ENCODE data around the gene DOK6. TPM values are rescaled to one million over a fixed set of nuclear protein-coding genes. Genes with fewer than 3 reads are reported as not detected.

DOK6 gene
- total RNA-seq, 1 experiment from 2014 or later = not detected

DNA sequence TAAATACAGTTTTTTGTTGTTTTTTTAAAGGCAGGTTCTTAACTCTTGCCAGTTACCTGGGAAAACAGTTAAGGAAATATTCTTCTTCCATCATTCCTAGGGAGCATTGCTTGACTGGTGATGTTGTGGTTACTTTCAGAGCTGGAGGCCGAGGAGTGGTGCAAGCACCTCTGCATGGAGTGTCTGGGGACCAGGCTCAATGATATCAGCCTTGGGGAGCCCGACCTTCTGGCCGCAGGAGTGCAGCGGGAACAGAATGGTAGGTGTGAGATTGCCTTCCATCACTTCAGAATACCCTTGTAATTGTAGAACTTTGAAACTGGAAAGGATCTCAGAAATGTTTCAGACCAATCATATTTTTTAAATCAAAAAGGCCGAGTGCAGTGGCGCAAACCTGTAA is 276.9 kb downstream of the DOK6 start:
- no peaks in the 10 kb centered on the region for H4K20me1 ChIP-seq (ENCODE audit: insufficient read depth, low read depth, low read length)
- H3K27ac ChIP-seq (ENCODE audit: low read length) = no peak overlapping the region
- no peak for DNase-seq
- no peak overlapping the region for H2AFZ ChIP-seq (ENCODE audit: low read length)
- no peaks in the 10 kb centered on the region for H3K9me2 ChIP-seq (replicated peaks; ENCODE audit: insufficient read depth, low read length)
- no peaks in the 10 kb centered on the region for H3K79me2 ChIP-seq (ENCODE audit: low read length)
- H3K4me1 ChIP-seq (ENCODE audit: low read length) = no peaks in the 10 kb centered on the region
- no peak overlapping the region for H3K9ac ChIP-seq (ENCODE audit: low read length)
- H3K4me2 ChIP-seq (ENCODE audit: low read depth, low read length, poor library complexity, severe bottlenecking) = no peak overlapping the region
- no peaks in the 10 kb centered on the region for H3K9me3 ChIP-seq (ENCODE audit: low read length)
- H3K27me3 ChIP-seq (ENCODE audit: low read length) = no peaks in the 10 kb centered on the region
- no peak overlapping the region for H3K4me3 ChIP-seq (ENCODE audit: low read length)
- H3K36me3 ChIP-seq (ENCODE audit: insufficient read depth, low read length) = no peaks in the 10 kb centered on the region

DNA sequence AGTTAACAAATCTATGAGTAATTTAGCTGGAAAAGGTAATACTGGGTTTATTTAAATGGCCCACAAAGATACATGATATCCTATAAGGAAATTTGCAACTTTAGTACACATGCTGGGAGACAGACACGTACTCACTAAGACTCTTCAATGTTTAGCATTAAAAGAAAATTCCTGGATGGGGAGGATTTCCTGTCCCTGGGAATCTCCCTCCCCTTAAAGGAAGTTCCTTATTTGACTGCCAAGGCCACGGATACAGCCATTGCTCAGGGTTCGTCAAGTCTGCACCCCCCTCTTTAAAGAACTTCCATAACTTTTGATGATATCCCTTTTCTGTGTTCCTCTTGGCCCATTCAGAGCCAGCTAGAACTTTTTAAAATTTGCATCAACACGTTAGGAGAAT is 279.4 kb downstream of the DOK6 start:
- Histone ChIP-seq H3K4me2 (ENCODE audit: low read depth, low read length, poor library complexity, severe bottlenecking) (no peak overlapping the region), H3K27me3 (ENCODE audit: low read length) (no peaks in the 10 kb centered on the region; the same call in 1 of the 2 replicates), H3K9me3 (ENCODE audit: low read length) (no peaks in the 10 kb centered on the region), H3K4me1 (ENCODE audit: low read length) (no peaks in the 10 kb centered on the region), H4K20me1 (ENCODE audit: insufficient read depth, low read depth, low read length) (no peaks in the 10 kb centered on the region), H2AFZ (ENCODE audit: low read length) (no peak overlapping the region), H3K4me3 (ENCODE audit: low read length) (no peak overlapping the region), H3K79me2 (ENCODE audit: low read length) (no peaks in the 10 kb centered on the region), H3K27ac (ENCODE audit: low read length) (no peak overlapping the region), H3K36me3 (ENCODE audit: insufficient read depth, low read length) (no peaks in the 10 kb centered on the region), H3K9ac (ENCODE audit: low read length) (no peak overlapping the region), H3K9me2 (replicated peaks; ENCODE audit: insufficient read depth, low read length) (no peaks in the 10 kb centered on the region)
- no peak for DNase-seq

DNA sequence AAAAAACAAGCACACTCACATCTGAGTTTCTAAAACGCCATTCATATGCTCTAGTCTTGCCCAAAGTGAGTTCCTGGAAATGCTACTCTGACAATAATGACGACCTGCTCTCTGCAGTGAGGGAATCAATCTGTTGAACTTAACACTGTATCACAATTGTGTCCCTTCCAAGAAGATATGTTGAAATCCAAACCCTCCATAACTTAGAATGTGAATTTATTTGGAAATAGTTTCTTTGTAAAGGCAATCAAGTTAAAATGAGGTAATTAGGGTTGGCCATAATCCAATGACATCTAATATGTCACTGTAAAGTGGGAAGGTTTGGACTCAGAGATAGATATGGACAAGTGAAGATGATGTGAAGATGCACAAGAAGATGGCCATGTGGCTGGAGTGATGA is 282.5 kb downstream of the DOK6 start:
- no peak overlapping the region for H2AFZ ChIP-seq (ENCODE audit: low read length)
- H3K9me3 ChIP-seq (ENCODE audit: low read length) = no peaks in the 10 kb centered on the region
- H3K4me3 ChIP-seq (ENCODE audit: low read length) = no peak overlapping the region
- no peak overlapping the region for H3K9ac ChIP-seq (ENCODE audit: low read length)
- no peak for DNase-seq
- no peak overlapping the region for H3K27ac ChIP-seq (ENCODE audit: low read length)
- no peaks in the 10 kb centered on the region for H3K79me2 ChIP-seq (ENCODE audit: low read length)
- H3K4me1 ChIP-seq (ENCODE audit: low read length) = no peaks in the 10 kb centered on the region
- no peaks in the 10 kb centered on the region; the same call in 1 of the 2 replicates for H3K27me3 ChIP-seq (ENCODE audit: low read length)
- no peaks in the 10 kb centered on the region for H4K20me1 ChIP-seq (ENCODE audit: insufficient read depth, low read depth, low read length)
- no peaks in the 10 kb centered on the region; the same call in 1 of the 2 replicates for H3K9me2 ChIP-seq (replicated peaks; ENCODE audit: insufficient read depth, low read length)
- no peaks in the 10 kb centered on the region for H3K36me3 ChIP-seq (ENCODE audit: insufficient read depth, low read length)
- no peak overlapping the region for H3K4me2 ChIP-seq (ENCODE audit: low read depth, low read length, poor library complexity, severe bottlenecking)

DNA sequence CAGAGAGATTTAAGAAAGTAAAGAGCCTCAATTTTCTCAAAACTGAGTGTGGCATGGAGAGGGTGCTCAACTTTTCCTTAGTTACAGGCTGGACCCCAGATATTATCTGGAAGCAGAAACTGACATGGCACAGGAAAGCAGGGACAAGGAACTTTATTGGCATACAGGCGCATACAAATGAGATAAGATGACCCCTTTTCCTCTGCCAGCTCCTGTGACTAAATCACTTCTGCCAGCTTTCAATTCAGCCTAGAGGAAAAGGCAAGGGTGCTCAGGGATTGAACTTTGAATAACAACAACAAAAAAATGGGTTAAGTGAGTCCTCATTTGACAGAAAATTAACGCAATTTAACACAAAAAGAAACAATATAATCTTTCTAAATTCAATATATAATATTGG is 284.1 kb downstream of the DOK6 start:
- no peak overlapping the region for H3K27ac ChIP-seq (ENCODE audit: low read length)
- H2AFZ ChIP-seq (ENCODE audit: low read length) = no peak overlapping the region
- H3K4me3 ChIP-seq (ENCODE audit: low read length) = no peak overlapping the region
- H3K36me3 ChIP-seq (ENCODE audit: insufficient read depth, low read length) = no peaks in the 10 kb centered on the region
- H3K9ac ChIP-seq (ENCODE audit: low read length) = no peak overlapping the region
- DNase-seq = no peak
- H3K4me2 ChIP-seq (ENCODE audit: low read depth, low read length, poor library complexity, severe bottlenecking) = no peak overlapping the region
- H3K27me3 ChIP-seq (ENCODE audit: low read length) = no peaks in the 10 kb centered on the region; the same call in 1 of the 2 replicates
- H3K79me2 ChIP-seq (ENCODE audit: low read length) = no peaks in the 10 kb centered on the region
- H3K4me1 ChIP-seq (ENCODE audit: low read length) = no peaks in the 10 kb centered on the region
- H3K9me3 ChIP-seq (ENCODE audit: low read length) = no peaks in the 10 kb centered on the region
- no peaks in the 10 kb centered on the region for H4K20me1 ChIP-seq (ENCODE audit: insufficient read depth, low read depth, low read length)
- H3K9me2 ChIP-seq (replicated peaks; ENCODE audit: insufficient read depth, low read length) = no peaks in the 10 kb centered on the region; the same call in 1 of the 2 replicates

DNA sequence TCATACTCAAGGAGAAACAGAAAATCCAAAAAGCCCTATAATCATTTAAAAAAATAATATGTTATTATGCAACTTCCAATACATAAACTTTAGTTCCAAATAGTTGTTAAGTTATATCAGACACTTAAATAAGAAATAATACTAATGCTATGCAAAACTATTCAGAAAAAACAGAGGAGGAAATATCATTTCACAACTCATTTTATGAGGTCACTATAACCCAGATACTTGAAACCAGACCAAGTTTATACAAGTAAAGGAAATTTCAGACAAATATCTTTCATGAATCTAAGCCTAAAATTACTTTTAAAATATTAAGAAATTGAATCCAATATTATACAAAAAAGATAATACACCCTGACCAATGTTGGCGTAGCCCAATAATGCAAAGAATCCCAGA is 286.2 kb downstream of the DOK6 start:
- Histone ChIP-seq H3K9ac (ENCODE audit: low read length) (no peak overlapping the region), H3K4me3 (ENCODE audit: low read length) (no peak overlapping the region), H3K27ac (ENCODE audit: low read length) (no peak overlapping the region), H4K20me1 (ENCODE audit: insufficient read depth, low read depth, low read length) (no peaks in the 10 kb centered on the region), H3K27me3 (ENCODE audit: low read length) (no peaks in the 10 kb centered on the region; the same call in 1 of the 2 replicates), H3K9me3 (ENCODE audit: low read length) (no peaks in the 10 kb centered on the region), H3K4me1 (ENCODE audit: low read length) (no peaks in the 10 kb centered on the region), H2AFZ (ENCODE audit: low read length) (no peak overlapping the region), H3K36me3 (ENCODE audit: insufficient read depth, low read length) (no peaks in the 10 kb centered on the region), H3K9me2 (replicated peaks; ENCODE audit: insufficient read depth, low read length) (no peaks in the 10 kb centered on the region; the same call in 1 of the 2 replicates), H3K79me2 (ENCODE audit: low read length) (no peaks in the 10 kb centered on the region), H3K4me2 (ENCODE audit: low read depth, low read length, poor library complexity, severe bottlenecking) (no peak overlapping the region)
- DNase-seq = no peak

DNA sequence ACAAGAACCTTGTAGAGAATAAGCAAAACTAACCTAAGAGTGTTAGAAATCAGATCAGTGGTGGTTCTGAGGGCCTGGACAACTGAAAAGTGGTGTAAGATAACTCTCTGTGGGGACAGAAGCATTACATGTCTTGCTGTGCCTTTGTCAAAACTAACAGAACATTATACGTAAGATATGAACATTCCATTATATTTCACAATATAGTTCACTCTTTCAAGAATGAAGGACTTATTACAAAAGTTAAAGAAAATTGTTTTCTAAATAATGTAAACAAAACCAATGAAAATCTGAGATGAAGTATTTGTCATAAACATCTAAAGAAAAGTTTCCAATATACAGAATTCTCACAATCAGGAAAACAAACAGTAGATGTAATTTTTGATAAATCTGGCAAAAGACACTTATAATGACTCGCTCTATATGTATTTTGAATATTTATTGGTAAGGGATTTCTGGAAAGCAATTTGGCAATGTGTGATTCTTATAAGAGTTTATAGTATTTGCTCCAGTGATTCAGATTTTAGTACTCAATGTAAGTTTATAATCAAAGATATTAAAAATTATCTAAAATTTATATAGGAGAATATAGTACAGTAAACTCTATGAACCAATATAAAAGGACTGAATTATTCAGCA is 288.6 kb downstream of the DOK6 start:
- H2AFZ ChIP-seq (ENCODE audit: low read length) = no peak overlapping the region
- H3K9me3 ChIP-seq (ENCODE audit: low read length) = no peaks in the 10 kb centered on the region
- H3K79me2 ChIP-seq (ENCODE audit: low read length) = no peaks in the 10 kb centered on the region
- H3K4me2 ChIP-seq (ENCODE audit: low read depth, low read length, poor library complexity, severe bottlenecking) = no peak overlapping the region
- H3K36me3 ChIP-seq (ENCODE audit: insufficient read depth, low read length) = no peaks in the 10 kb centered on the region
- no peak overlapping the region for H3K27ac ChIP-seq (ENCODE audit: low read length)
- no peaks in the 10 kb centered on the region; the same call in 1 of the 2 replicates for H3K9me2 ChIP-seq (replicated peaks; ENCODE audit: insufficient read depth, low read length)
- H4K20me1 ChIP-seq (ENCODE audit: insufficient read depth, low read depth, low read length) = no peaks in the 10 kb centered on the region
- H3K4me3 ChIP-seq (ENCODE audit: low read length) = no peak overlapping the region
- no peaks in the 10 kb centered on the region for H3K27me3 ChIP-seq (ENCODE audit: low read length)
- no peak for DNase-seq
- H3K9ac ChIP-seq (ENCODE audit: low read length) = no peak overlapping the region
- H3K4me1 ChIP-seq (ENCODE audit: low read length) = no peaks in the 10 kb centered on the region

DNA sequence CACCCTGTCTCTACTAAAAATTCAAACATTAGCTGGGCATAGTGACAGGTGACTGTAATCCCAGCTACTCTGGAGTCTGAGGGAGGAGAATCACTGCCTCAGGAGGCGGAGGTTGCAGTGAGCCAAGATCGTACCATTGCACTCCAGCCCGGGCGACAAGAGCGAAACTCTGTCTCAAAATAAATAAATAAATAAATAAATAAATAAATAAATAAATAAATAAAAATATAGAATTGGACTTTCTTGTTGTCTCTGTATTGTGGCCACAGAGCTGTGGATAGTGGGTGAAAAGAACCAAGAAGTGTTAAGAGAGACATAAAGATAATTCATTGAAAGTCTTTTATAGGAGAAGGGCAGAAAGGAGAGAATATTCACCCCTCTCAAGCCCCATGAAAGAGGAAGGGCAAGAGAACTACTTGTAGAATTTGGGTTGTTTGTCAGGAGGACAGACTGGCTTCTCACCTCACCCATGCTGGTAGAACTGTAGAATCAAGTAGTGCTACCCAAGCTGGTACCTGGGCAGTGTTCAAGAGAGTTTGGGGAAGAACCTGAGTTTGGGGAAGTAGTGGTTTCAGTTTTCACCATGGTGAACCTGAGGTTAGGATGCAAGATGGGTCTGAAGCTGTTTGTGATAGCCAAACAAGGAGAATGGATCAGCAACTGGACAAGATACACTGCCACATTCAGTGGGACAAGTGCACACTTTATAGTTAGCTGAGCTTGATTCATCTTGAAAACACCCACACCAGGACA is 290.5 kb downstream of the DOK6 start:
- no peaks in the 10 kb centered on the region for H3K79me2 ChIP-seq (ENCODE audit: low read length)
- H3K27me3 ChIP-seq (ENCODE audit: low read length) = no peaks in the 10 kb centered on the region
- no peaks in the 10 kb centered on the region for H3K9me2 ChIP-seq (replicated peaks; ENCODE audit: insufficient read depth, low read length)
- H3K4me2 ChIP-seq (ENCODE audit: low read depth, low read length, poor library complexity, severe bottlenecking) = no peak overlapping the region
- H2AFZ ChIP-seq (ENCODE audit: low read length) = no peak overlapping the region
- H4K20me1 ChIP-seq (ENCODE audit: insufficient read depth, low read depth, low read length) = no peaks in the 10 kb centered on the region
- H3K36me3 ChIP-seq (ENCODE audit: insufficient read depth, low read length) = no peaks in the 10 kb centered on the region
- H3K9me3 ChIP-seq (ENCODE audit: low read length) = no peaks in the 10 kb centered on the region
- no peak overlapping the region for H3K27ac ChIP-seq (ENCODE audit: low read length)
- no peak overlapping the region for H3K4me3 ChIP-seq (ENCODE audit: low read length)
- no peaks in the 10 kb centered on the region for H3K4me1 ChIP-seq (ENCODE audit: low read length)
- no peak for DNase-seq
- no peak overlapping the region for H3K9ac ChIP-seq (ENCODE audit: low read length)

DNA sequence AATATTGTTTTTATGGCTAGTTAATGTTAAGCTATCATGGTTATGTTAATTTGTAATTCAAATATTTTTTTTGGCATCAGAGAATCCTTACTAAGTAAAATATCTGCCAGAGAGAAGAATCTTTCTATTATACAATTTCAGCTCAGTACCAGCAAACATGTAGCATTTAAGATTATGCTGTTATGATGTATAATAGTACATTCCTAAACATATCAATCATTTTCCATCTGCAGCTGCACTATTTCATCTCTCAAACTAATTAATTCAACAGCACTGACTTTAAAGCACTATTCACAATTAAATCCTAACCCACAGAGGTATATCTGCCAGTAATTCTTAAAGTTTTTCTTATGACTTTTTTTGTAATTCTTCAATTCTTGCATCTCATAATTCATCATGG is 296.4 kb downstream of the DOK6 start:
- H4K20me1 ChIP-seq (ENCODE audit: insufficient read depth, low read depth, low read length) = no peaks in the 10 kb centered on the region
- H3K27ac ChIP-seq (ENCODE audit: low read length) = no peak overlapping the region
- H3K9me3 ChIP-seq (ENCODE audit: low read length) = no peaks in the 10 kb centered on the region
- no peaks in the 10 kb centered on the region for H3K4me1 ChIP-seq (ENCODE audit: low read length)
- no peaks in the 10 kb centered on the region for H3K79me2 ChIP-seq (ENCODE audit: low read length)
- no peak overlapping the region for H3K4me3 ChIP-seq (ENCODE audit: low read length)
- DNase-seq = no peak
- no peak overlapping the region for H2AFZ ChIP-seq (ENCODE audit: low read length)
- H3K27me3 ChIP-seq (ENCODE audit: low read length) = no peaks in the 10 kb centered on the region
- H3K9me2 ChIP-seq (replicated peaks; ENCODE audit: insufficient read depth, low read length) = no peaks in the 10 kb centered on the region
- H3K9ac ChIP-seq (ENCODE audit: low read length) = no peak overlapping the region
- no peak overlapping the region for H3K4me2 ChIP-seq (ENCODE audit: low read depth, low read length, poor library complexity, severe bottlenecking)
- H3K36me3 ChIP-seq (ENCODE audit: insufficient read depth, low read length) = no peaks in the 10 kb centered on the region
